ENCODE results near the gene SGSM1. TPM values are rescaled to one million over a fixed set of nuclear protein-coding genes. Genes with fewer than 3 reads are reported as not detected.

SGSM1 gene
- total RNA-seq, 1 experiment from 2014 or later = 5.1 TPM

- TF ChIP-seq EZH2phosphoT487 (IDR thresholded peaks at IDR 0.05; ENCODE audit: borderline replicate concordance) (no peak), REST (IDR thresholded peaks at IDR 0.05; ENCODE audit: low read depth) (no peak), EGR1 (IDR thresholded peaks at IDR 0.05; ENCODE audit: low read depth) (no peak), SP1 (IDR thresholded peaks at IDR 0.05; ENCODE audit: low read depth) (no peak; the same call in 1 of the 2 replicates), SRF (IDR thresholded peaks at IDR 0.05; ENCODE audit: low read depth) (no peak), JUND (IDR thresholded peaks at IDR 0.05) (0 out of 2 replicates have a peak, but pooled peaks have one; percentile 11), CEBPB (IDR thresholded peaks at IDR 0.05; ENCODE audit: low read depth) (no peak), ZNF274 (IDR thresholded peaks at IDR 0.05; ENCODE audit: low read depth, low read length) (no peak), TCF7L2 (IDR thresholded peaks at IDR 0.05; ENCODE audit: borderline replicate concordance, extremely low read depth, insufficient read depth, insufficient read length) (no peak), ELF1 (IDR thresholded peaks at IDR 0.05; ENCODE audit: borderline replicate concordance, low read depth) (no peak)
These were observed 162.1 kb downstream of the SGSM1 start (continued) for GRCh38 chr22:24968066-24968561.

- POLR2A ChIA-PET = interaction anchor here (0.6 to 1.0 kb wide), 2 partner anchors 10 to 12 kb away, joined by 3 to 4 read pairs; no protein-coding TSS in a partner anchor
- no peaks in the 10 kb centered on the region for H3K9me2 ChIP-seq (ENCODE audit: insufficient read depth)
- peak overlapping the region; percentile 77 for H3K27ac ChIP-seq (ENCODE audit: low read depth, low read length)
- ATAC-seq (peak; percentile 69), DNase-seq (ENCODE audit: low read depth, low spot score) (peak; percentile 56)
- peak overlapping the region; percentile 83 for H3K4me2 ChIP-seq (ENCODE audit: low read length)
- no TSS peak for BruUV-seq (replicated peaks)
- CTCF ChIA-PET = interaction anchor here (0.8 to 1.1 kb wide), 2 partner anchors 26 to 166 kb away, joined by 3 read pairs; no protein-coding TSS in a partner anchor
- no peaks in the 10 kb centered on the region for H3K36me3 ChIP-seq (ENCODE audit: control insufficient read depth in 1 of 2, insufficient read depth in 2 of 2, low read length in 2 of 2)
- intact Hi-C loops (cut with micrococcal nuclease) = no loop called here
- H3K9me3 ChIP-seq (ENCODE audit: control insufficient read depth in 1 of 2, insufficient read depth in 1 of 2, low read depth in 1 of 2, low read length in 2 of 2) = no peaks in the 10 kb centered on the region
- H3K4me1 ChIP-seq (ENCODE audit: control insufficient read depth in 1 of 2, insufficient read depth in 2 of 2, low read length in 2 of 2) = peaks cover 76 to 95% of the 10 kb centered on the region in 2 experiments
- RAD21 ChIA-PET (ENCODE audit: low non-redundant PET in 1 of 2, low total read pairs in 2 of 2, uncharacterized antibody in 2 of 2, unreplicated experiment in 2 of 2) = no interaction called here
- H4K20me1 ChIP-seq (ENCODE audit: insufficient read depth) = no peaks in the 10 kb centered on the region
- H3K79me2 ChIP-seq (ENCODE audit: insufficient read depth, low read length) = peaks cover 83% of the 10 kb centered on the region
- peak overlapping the region; percentile 57 for H3K9ac ChIP-seq (ENCODE audit: low read length)
- H3K4me3 ChIP-seq (replicated peaks in 1 of 2; ENCODE audit: low read depth in 1 of 2, low read length in 2 of 2) = peak overlapping the region in 1 of 2 experiments; percentile 45; a peak in 3 of 4 replicates
- H3K27me3 ChIP-seq (ENCODE audit: insufficient read depth, low read length) = no peaks in the 10 kb centered on the region
- H2AFZ ChIP-seq (ENCODE audit: low read depth, low read length, poor library complexity, severe bottlenecking) = no peak overlapping the region
- TF ChIP-seq ZBTB33 (IDR thresholded peaks at IDR 0.05; ENCODE audit: extremely low read depth, insufficient replicate concordance, low read length) = no peak
- TF ChIP-seq CBX3 (IDR thresholded peaks at IDR 0.05; ENCODE audit: low read depth) = no peak
- no peak for TF ChIP-seq ATF3 (IDR thresholded peaks at IDR 0.05)
- TF ChIP-seq SIN3A (IDR thresholded peaks at IDR 0.05; ENCODE audit: low read depth) = no peak
- no peak for TF ChIP-seq CTCF (IDR thresholded peaks at IDR 0.05 in 2 of 3, conservative IDR thresholded peaks at IDR 0.05 in 1 of 3; ENCODE audit: borderline replicate concordance in 1 of 3, insufficient read depth in 1 of 3, low read depth in 2 of 3, low read length in 2 of 3)
- TF ChIP-seq CEBPB (IDR thresholded peaks at IDR 0.05; ENCODE audit: low read depth) = no peak
- peak; percentile 41; the same call in 1 of the 2 replicates for TF ChIP-seq POLR2AphosphoS5 (IDR thresholded peaks at IDR 0.05; ENCODE audit: low read depth, low read length)
- no peak; the same call in 1 of the 2 replicates for TF ChIP-seq EGR1 (IDR thresholded peaks at IDR 0.05; ENCODE audit: low read depth)
These were observed 163.7 kb downstream of the SGSM1 start for GRCh38 chr22:24969560-24970301.
